ENCODE measurements around the gene ARHGAP42. TPM values are rescaled to one million over a fixed set of nuclear protein-coding genes. Genes with fewer than 3 reads are reported as not detected.

The ARHGAP42 gene
- total and polyA plus RNA-seq, 5 donors from 2014 or later, result not detected

DNA sequence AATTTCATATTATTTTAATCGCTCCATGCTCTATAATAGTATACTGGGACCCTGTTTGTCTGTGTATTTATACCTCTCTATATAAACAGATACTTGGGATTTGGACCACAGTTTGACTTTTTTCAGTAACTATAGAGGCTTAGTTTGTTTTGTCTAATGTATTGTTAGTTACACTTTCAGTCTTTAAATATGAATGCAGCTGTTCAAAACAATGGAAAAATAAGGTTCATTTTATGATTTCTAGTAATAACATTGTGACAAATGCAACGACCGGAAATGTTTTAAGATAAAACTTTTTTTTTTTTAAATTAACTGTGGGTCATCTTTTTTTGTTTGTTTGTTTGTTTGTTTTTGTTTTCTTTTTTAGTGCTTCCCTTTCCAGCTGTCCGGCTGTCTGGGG, 133.5 kb downstream of the ARHGAP42 start:
- H3K27ac Mint-ChIP-seq, result no peak overlapping the region
- H3K36me3 Mint-ChIP-seq, result no peaks in the 10 kb centered on the region
- no peak for DNase-seq
- H3K9me3 Mint-ChIP-seq, result peaks cover 2 to 27% (median 6%) of the 10 kb centered on the region in 7 donors
- Histone ChIP-seq H3K4me1 (ENCODE audit: control insufficient read depth, insufficient read depth, low read length, poor library complexity, severe bottlenecking) (no peaks in the 10 kb centered on the region), H3K9me3 (ENCODE audit: control insufficient read depth in 2 of 2, low read length in 2 of 2) (no peaks in the 10 kb centered on the region), H3K36me3 (ENCODE audit: control insufficient read depth, insufficient read depth, low read length) (no peaks in the 10 kb centered on the region), H3K27ac (ENCODE audit: insufficient read depth, low read length, poor library complexity, severe bottlenecking) (no peak overlapping the region), H3K27me3 (ENCODE audit: control insufficient read depth, insufficient read depth, low read length) (no peaks in the 10 kb centered on the region), H3K4me3 (ENCODE audit: low read depth, low read length) (no peak overlapping the region)
- H3K27me3 Mint-ChIP-seq, result no peaks in the 10 kb centered on the region
- no peaks in the 10 kb centered on the region for H3K4me1 Mint-ChIP-seq
- no peak for ATAC-seq (ENCODE audit: low read depth in 2 of 2)
- no peak overlapping the region for H3K4me3 Mint-ChIP-seq

DNA sequence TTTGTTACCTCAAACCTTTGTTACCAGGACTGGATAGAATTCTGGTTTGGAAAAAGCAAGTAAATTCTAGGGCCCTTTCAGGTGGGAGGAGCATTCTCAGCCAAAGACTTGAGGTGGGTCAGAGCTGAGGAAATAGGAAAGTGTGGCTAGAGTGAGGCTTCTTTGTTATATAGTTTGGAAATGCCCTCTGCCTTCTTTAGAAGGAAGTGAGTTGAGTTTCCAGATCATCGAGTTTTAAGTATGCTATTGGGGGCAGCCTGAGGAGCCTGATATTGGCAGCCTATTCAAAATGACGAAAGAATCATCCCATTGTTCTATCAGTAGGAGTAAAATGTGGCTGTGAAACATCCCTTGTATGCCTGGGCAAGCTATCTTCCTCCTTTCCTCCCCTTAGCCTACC, 134.1 kb downstream of the ARHGAP42 start:
- Mint-ChIP-seq H3K9me3 (peaks cover 0 to 23% (median 5%) of the 10 kb centered on the region in 7 donors), H3K4me1 (no peaks in the 10 kb centered on the region), H3K27ac (no peak overlapping the region), H3K4me3 (no peak overlapping the region), H3K27me3 (no peaks in the 10 kb centered on the region), H3K36me3 (no peaks in the 10 kb centered on the region)
- Histone ChIP-seq H3K4me3 (ENCODE audit: low read depth, low read length) (no peak overlapping the region), H3K4me1 (ENCODE audit: control insufficient read depth, insufficient read depth, low read length, poor library complexity, severe bottlenecking) (no peaks in the 10 kb centered on the region), H3K27ac (ENCODE audit: insufficient read depth, low read length, poor library complexity, severe bottlenecking) (no peak overlapping the region), H3K9me3 (ENCODE audit: control insufficient read depth in 2 of 2, low read length in 2 of 2) (no peaks in the 10 kb centered on the region), H3K27me3 (ENCODE audit: control insufficient read depth, insufficient read depth, low read length) (no peaks in the 10 kb centered on the region), H3K36me3 (ENCODE audit: control insufficient read depth, insufficient read depth, low read length) (no peaks in the 10 kb centered on the region)
- no peak for ATAC-seq (ENCODE audit: low read depth in 2 of 2)
- no peak for DNase-seq

DNA sequence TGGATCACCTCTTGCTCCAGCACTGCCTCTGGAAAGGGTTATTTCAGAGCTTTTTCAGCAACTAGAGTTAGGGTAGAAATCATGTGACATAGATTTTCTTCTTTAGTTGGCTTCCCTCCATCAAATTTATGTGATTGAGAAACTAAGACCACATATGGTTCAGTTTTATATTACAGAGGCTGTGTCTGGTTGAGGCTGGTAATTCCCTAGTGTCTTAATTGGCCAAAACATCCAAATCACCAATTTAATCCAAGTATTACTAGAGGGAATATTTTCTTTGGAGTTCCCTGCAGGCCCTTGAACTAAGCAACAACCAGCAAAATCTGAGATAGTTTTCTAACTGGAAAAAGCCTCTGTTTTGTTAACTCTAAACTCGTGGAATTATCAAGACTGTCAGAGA, 136.3 kb downstream of the ARHGAP42 start:
- ATAC-seq (ENCODE audit: low read depth in 2 of 2) (no peak), DNase-seq (no peak)
- H3K4me3 Mint-ChIP-seq, result no peak overlapping the region
- no peaks in the 10 kb centered on the region for H3K27me3 Mint-ChIP-seq
- H3K36me3 ChIP-seq (ENCODE audit: control insufficient read depth, insufficient read depth, low read length), result no peaks in the 10 kb centered on the region
- H3K9me3 ChIP-seq (ENCODE audit: control insufficient read depth in 2 of 2, low read length in 2 of 2), result no peaks in the 10 kb centered on the region
- H3K4me1 Mint-ChIP-seq, result no peaks in the 10 kb centered on the region
- H3K9me3 Mint-ChIP-seq, result peaks cover 2 to 17% (median 4%) of the 10 kb centered on the region in 7 donors
- no peak overlapping the region for H3K27ac ChIP-seq (ENCODE audit: insufficient read depth, low read length, poor library complexity, severe bottlenecking)
- H3K27ac Mint-ChIP-seq, result no peak overlapping the region
- H3K36me3 Mint-ChIP-seq, result no peaks in the 10 kb centered on the region
- H3K4me1 ChIP-seq (ENCODE audit: control insufficient read depth, insufficient read depth, low read length, poor library complexity, severe bottlenecking), result no peaks in the 10 kb centered on the region
- no peaks in the 10 kb centered on the region for H3K27me3 ChIP-seq (ENCODE audit: control insufficient read depth, insufficient read depth, low read length)
- no peak overlapping the region for H3K4me3 ChIP-seq (ENCODE audit: low read depth, low read length)

DNA sequence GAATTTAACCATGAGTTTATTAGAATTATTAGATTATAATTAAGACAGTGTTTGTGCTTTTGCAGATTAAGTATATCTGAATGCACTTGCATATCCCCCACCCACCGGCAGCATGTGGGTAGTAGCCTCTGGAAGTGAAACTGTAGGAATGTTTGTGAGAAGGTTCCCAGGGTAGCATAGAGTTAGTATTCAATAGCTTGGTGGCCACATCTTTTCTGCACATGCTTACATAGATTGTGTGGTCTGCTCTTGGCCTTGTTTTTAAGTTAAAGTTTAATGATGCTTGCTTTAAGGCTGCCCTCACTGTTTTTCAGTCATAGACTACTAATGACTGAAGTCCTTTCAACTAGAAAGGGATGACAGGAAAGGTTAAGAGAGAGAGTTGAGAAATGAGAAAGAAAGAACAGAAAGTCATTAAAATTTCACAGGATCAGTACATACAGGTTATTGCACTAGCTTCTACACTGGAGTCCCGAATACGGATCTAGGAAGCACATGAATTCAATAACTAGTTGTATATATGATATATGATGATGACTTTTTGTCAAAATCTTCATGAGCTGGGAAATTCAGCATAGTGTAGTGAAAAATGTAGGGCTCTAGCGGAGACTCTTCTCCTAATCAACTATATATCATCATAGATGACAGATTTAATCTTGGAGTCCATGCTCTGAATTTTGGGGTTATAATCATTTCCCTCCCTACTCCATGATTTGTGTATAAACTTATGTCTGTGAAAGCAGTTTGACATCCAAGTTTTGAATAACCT, 137.1 kb downstream of the ARHGAP42 start:
- Mint-ChIP-seq H3K4me3 (no peak overlapping the region), H3K4me1 (no peaks in the 10 kb centered on the region), H3K9me3 (peaks cover 2 to 9% (median 4%) of the 10 kb centered on the region in 7 donors), H3K27me3 (no peaks in the 10 kb centered on the region), H3K27ac (no peak overlapping the region), H3K36me3 (no peaks in the 10 kb centered on the region)
- Histone ChIP-seq H3K9me3 (ENCODE audit: control insufficient read depth in 2 of 2, low read length in 2 of 2) (no peaks in the 10 kb centered on the region), H3K4me1 (ENCODE audit: control insufficient read depth, insufficient read depth, low read length, poor library complexity, severe bottlenecking) (no peaks in the 10 kb centered on the region), H3K27me3 (ENCODE audit: control insufficient read depth, insufficient read depth, low read length) (no peaks in the 10 kb centered on the region), H3K36me3 (ENCODE audit: control insufficient read depth, insufficient read depth, low read length) (no peaks in the 10 kb centered on the region), H3K4me3 (ENCODE audit: low read depth, low read length) (no peak overlapping the region), H3K27ac (ENCODE audit: insufficient read depth, low read length, poor library complexity, severe bottlenecking) (no peak overlapping the region)
- ATAC-seq (ENCODE audit: low read depth in 2 of 2) (no peak), DNase-seq (no peak)

DNA sequence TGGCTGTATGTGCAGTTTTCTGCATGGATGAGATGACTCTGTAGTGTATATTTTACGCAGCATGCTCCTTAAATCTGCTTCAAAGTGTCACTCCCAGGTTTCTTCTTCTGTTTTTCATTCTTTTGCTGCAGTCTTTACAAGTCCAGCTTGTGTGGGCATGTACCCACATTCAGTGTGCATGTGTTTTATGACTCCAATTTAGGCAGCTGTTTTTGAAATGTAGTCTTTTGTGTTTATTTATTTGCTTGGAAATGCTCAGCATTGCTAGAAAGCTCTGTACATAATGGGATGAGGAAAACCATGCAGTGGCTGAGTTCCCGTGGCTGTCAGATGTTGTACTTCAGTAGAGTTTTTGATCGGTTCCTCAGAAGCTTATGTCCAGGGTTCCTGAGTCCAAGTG, 138.5 kb downstream of the ARHGAP42 start:
- Histone ChIP-seq H3K27me3 (ENCODE audit: control insufficient read depth, insufficient read depth, low read length) (no peaks in the 10 kb centered on the region), H3K4me3 (ENCODE audit: low read depth, low read length) (no peak overlapping the region), H3K36me3 (ENCODE audit: control insufficient read depth, insufficient read depth, low read length) (no peaks in the 10 kb centered on the region), H3K4me1 (ENCODE audit: control insufficient read depth, insufficient read depth, low read length, poor library complexity, severe bottlenecking) (no peaks in the 10 kb centered on the region), H3K9me3 (ENCODE audit: control insufficient read depth in 2 of 2, low read length in 2 of 2) (no peaks in the 10 kb centered on the region), H3K27ac (ENCODE audit: insufficient read depth, low read length, poor library complexity, severe bottlenecking) (no peak overlapping the region)
- no peaks in the 10 kb centered on the region for H3K27me3 Mint-ChIP-seq
- no peak overlapping the region for H3K4me3 Mint-ChIP-seq
- no peak for DNase-seq
- peaks cover 2 to 9% (median 5%) of the 10 kb centered on the region in 7 donors for H3K9me3 Mint-ChIP-seq
- no peak overlapping the region for H3K27ac Mint-ChIP-seq
- no peak for ATAC-seq (ENCODE audit: low read depth in 2 of 2)
- H3K36me3 Mint-ChIP-seq, result no peaks in the 10 kb centered on the region
- H3K4me1 Mint-ChIP-seq, result no peaks in the 10 kb centered on the region

DNA sequence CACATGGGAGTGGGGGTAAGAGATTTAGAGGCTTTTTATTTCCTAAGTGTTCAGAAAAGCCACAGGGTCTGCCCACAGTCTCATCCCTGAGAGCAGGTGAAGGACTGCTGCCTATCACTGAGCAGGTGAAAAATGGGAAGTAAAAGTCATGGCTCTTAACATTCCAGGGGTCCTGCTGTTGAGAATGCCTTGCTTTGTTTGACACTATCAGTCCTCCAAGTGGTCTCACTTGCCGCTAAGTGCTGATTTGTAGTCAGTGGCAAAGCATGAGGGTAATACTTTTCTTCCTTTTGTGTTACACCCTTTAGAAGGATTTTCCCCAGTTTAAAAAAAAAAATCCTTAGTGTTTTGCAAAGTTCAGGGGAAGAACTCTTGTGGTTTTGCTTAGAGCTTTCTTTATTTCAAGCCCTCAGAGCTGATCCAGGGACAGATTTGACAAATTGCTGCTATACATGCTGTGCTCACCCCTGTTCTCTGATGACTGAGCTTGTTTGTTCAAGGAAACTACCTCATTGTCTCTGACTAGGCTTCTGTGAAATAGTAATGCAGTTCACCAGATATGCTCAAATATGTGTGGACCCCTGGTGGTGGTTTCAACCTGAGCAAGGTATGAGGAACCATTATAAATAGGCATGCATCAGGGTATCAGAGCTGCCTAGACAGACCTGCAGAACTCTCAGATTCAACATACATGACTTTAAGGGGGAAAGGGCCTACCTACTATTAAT, 141.0 kb downstream of the ARHGAP42 start:
- Mint-ChIP-seq H3K4me3 (no peak overlapping the region), H3K9me3 (peaks cover 0 to 5% (median 4%) of the 10 kb centered on the region in 7 donors), H3K36me3 (no peaks in the 10 kb centered on the region), H3K27ac (no peak overlapping the region), H3K4me1 (no peaks in the 10 kb centered on the region), H3K27me3 (no peaks in the 10 kb centered on the region)
- no peak for ATAC-seq (ENCODE audit: low read depth in 2 of 2)
- no peak overlapping the region for H3K27ac ChIP-seq (ENCODE audit: insufficient read depth, low read length, poor library complexity, severe bottlenecking)
- H3K4me1 ChIP-seq (ENCODE audit: control insufficient read depth, insufficient read depth, low read length, poor library complexity, severe bottlenecking), result no peaks in the 10 kb centered on the region
- H3K27me3 ChIP-seq (ENCODE audit: control insufficient read depth, insufficient read depth, low read length), result no peaks in the 10 kb centered on the region
- no peaks in the 10 kb centered on the region for H3K36me3 ChIP-seq (ENCODE audit: control insufficient read depth, insufficient read depth, low read length)
- DNase-seq, result no peak
- H3K4me3 ChIP-seq (ENCODE audit: low read depth, low read length), result no peak overlapping the region
- peaks cover 0 to 6% of the 10 kb centered on the region in 2 experiments for H3K9me3 ChIP-seq (ENCODE audit: control insufficient read depth in 2 of 2, low read length in 2 of 2)

DNA sequence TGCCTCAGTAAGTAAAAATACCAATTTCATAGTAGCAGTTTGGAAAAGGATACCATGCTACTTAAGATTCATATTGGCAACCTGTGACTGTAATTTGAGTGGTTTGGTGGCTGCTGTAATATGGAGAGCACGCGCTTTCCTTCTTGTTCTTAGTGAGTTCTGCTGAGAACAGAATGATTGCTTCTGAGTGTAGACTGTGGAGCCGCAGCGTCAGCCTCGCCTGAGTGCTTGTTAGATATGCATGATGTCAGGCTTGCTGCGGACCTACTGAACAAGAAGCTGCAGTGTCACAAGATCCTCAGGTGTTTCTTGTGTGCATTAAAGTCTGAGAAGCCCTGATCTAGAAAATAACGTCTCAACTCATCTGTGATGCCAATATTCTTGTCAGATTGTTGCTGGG, 143.2 kb downstream of the ARHGAP42 start:
- no peaks in the 10 kb centered on the region for H3K4me1 Mint-ChIP-seq
- H3K27ac Mint-ChIP-seq, result no peak overlapping the region
- no peak for ATAC-seq (ENCODE audit: low read depth in 2 of 2)
- no peak overlapping the region for H3K4me3 ChIP-seq (ENCODE audit: low read depth, low read length)
- no peaks in the 10 kb centered on the region for H3K4me1 ChIP-seq (ENCODE audit: control insufficient read depth, insufficient read depth, low read length, poor library complexity, severe bottlenecking)
- no peak for DNase-seq
- H3K36me3 ChIP-seq (ENCODE audit: control insufficient read depth, insufficient read depth, low read length), result no peaks in the 10 kb centered on the region
- H3K27me3 Mint-ChIP-seq, result no peaks in the 10 kb centered on the region
- H3K4me3 Mint-ChIP-seq, result no peak overlapping the region
- no peaks in the 10 kb centered on the region for H3K36me3 Mint-ChIP-seq
- H3K27ac ChIP-seq (ENCODE audit: insufficient read depth, low read length, poor library complexity, severe bottlenecking), result no peak overlapping the region
- peaks cover 0 to 6% of the 10 kb centered on the region in 2 experiments for H3K9me3 ChIP-seq (ENCODE audit: control insufficient read depth in 2 of 2, low read length in 2 of 2)
- peaks cover 3 to 8% (median 5%) of the 10 kb centered on the region in 7 donors for H3K9me3 Mint-ChIP-seq
- H3K27me3 ChIP-seq (ENCODE audit: control insufficient read depth, insufficient read depth, low read length), result no peaks in the 10 kb centered on the region
